Left colon (tissue), 2 donors: ENCODE measurements around the gene TCAP. TPM values are rescaled to one million over a fixed set of nuclear protein-coding genes. Genes with fewer than 3 reads are reported as not detected.
A peak's percentile ranks its signal among the peaks of the same experiment; 100 is the strongest.

Experiments used
- ATAC-seq: fragments of 200-7000 bp; cut with Tn5 transposase; one replicate; pipeline ENCODE4 v1.9.1; 2020; ENCODE audit warnings: mild to moderate bottlenecking, moderate library complexity
- DNase-seq, 2 donors: peaks; one replicate each; pipeline ENCODE4 v3.0.0-alpha.2; 2020
- intact Hi-C, 2 donors: fragments of 100-400 bp; cut with DNase I in 1 of 2; cut with micrococcal nuclease in 1 of 2; formaldehyde crosslinking; loops; one replicate each; pipeline versions ENCODE4 v1.11.2 to v1.14.0; 2022; cut with DNase I, micrococcal nuclease
- total RNA-seq, 2 donors: library from RNA; stranded (reverse); fragmentation: NEBNext Ultra II Directional; extraction: Animal tissue kit (Norgen Biotek cat#: 25700); gene quantifications; one replicate each; pipeline ENCODE4 v1.2.1, GENCODE V29; 2021
- donor health status: DM: no; HTN: no; CAD: no.
- donor health status: DM: yes; HTN: yes; CAD: no.

TCAP gene
- total RNA-seq, 2 donors from 2014 or later, result 0.43 to 0.50 TPM

DNA sequence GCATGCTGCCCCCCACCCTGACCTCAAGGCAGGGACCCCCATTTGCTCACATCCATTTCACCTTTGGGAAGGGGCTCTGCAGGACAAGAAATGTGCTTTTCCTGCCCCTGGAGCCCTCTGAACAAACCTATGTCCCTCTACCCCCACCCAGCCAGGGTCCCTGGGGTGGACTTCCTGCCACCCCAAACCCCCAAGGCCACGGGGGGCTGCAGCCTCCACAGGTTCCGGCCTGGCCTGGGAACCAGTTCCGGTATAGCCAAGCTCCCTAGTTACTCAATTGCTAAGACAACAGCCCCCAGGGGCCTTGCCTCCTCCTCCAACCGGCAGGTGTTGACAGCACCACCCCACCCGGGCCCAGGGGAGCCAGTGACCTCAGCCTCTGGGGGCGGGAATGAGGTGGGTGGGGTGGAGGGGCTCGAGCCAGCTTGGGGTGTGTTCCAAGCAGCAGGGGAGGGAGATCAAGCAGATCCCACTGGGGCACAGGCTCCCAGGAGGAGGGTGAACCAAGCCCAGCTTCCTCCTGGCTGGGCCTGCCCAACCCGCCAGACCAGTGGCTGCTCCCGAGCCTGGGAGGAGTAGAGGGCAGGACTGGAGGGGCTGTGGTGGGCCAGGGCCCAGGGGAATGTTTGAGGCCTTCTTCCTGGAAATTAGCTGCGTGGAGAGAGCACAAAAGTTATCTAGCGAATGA, 9.7 kb downstream of the TCAP start:
- ATAC-seq (peak; percentile 49), DNase-seq (peak; percentile 68 to 81)
- intact Hi-C loops, result no loop called here

DNA sequence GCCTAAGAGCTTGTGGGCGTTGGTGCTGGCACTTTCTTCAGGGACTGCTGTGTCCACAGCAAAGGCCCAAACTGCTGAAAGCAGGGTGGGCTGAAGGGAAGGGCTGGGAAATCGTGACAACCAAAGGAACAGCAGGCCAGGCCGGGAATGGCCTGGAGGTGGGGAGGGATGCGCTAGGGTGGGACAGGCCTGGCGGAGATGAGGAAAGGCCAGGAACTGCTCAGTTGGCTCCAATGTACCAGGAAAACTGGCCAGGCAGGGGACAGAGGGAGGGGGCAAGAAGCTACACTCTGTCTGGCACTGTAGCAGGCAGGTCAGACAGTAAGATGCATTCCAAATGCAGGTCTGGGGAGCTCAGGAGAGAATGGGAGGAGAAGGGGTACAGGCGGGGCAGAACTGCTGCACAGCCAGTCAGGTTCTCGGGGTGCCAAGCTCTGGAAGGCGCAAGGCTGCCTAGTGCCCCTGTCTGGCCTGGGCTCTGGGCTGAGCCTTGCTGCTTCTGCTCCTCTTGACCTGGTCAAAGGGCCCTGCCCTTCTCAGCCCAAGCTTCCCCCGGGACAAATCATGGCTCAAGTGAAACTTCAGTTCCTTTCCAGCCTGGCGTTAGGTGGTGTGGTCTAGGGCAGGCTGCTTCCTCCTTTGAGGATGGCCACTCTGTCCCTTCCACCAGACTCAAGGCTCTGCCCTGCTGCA, 10.4 kb downstream of the TCAP start:
- DNase-seq (no peak), ATAC-seq (no peak)
- intact Hi-C loops, result no loop called here

DNA sequence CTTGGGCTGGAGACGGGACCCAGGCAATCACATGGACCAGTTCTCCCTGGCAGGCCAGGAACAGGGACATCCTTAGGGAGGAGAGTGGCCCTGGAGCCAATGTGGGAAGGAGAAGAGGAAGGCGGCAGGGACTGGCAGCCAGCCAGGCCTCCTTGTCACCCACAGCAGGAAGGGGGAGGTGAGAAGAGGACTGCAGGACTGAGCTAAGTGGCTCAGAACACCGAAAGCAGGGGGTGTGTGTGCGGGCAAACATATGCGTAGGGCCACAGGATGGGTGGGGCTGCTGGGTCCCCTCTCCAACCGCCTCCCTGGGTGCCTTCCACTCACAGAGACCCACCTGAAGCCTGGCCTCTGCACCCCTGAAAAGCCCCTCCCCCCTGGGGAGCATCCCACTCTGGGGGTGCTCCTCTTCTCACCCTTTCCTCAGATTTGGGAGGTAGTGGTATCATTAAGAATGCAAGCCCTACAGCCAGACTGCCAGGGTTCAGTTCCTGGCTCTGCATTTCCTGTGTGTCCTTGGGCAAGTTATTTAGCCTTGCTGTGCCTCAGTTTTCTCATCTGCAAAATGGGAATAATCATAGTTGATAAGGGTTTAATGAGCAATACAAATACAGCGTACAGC, 11.2 kb downstream of the TCAP start:
- intact Hi-C loops, result no loop called here
- ATAC-seq (peak; percentile 51), DNase-seq (peak; percentile 83 to 86)

DNA sequence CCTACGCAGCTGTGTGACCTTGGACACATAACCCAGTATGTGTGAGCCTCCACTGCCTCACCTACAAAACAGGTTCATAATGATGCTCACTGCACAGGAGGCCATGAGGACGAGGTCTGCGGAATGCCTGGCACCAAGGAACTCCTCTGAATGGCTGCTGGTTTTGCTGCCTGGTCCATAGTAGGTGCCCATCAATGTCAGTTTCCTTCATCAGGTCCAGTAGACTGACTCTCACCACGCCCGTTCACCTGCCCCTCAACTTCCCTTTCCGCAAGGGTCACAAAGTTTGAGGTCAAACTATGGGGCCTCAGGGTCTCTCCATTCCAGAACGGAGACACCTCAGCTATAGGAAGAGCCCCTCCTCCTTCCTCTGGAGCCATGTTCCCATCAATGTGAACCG, 11.9 kb downstream of the TCAP start:
- DNase-seq, result no peak
- no peak for ATAC-seq
- intact Hi-C loops, result no loop called here

DNA sequence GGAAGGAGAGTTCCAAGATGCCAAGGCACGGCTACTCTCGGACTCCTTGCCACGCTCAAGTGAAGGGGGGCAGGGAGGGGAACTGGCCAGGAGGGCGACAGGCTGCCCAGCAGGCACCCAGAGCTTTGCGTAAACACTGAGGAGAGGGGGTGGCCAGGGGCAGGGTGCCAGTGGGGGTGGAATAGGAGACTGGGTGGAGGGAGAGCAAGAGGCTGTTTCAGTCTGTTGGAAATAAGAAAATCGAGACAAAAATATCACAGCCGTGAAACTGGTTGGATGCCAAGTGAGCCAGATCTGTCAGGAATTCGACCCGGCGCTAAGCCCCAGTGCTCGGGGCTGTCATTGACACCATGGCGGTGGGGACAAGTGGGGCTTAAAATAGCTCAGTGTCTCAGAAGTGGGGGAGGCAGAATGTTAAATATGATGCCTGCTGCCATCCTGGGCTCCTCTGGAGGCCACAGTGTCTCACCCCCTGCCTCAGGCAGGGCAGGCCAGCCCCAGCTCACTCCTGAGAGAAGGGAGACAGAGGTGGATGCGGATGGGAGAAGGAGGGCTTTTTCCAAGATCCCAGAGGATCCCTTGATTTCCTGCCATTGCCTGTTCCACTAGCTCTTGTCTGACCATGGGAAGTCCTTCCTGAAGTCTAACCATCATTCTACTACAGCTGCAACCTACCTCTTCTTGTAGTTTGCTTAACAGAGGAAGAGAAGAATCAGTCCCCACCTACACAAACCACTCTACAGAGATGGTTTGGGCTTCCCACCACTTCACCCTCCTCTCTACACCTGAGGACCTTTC, 12.6 kb downstream of the TCAP start:
- intact Hi-C loops, result no loop called here
- DNase-seq (no peak), ATAC-seq (no peak)

DNA sequence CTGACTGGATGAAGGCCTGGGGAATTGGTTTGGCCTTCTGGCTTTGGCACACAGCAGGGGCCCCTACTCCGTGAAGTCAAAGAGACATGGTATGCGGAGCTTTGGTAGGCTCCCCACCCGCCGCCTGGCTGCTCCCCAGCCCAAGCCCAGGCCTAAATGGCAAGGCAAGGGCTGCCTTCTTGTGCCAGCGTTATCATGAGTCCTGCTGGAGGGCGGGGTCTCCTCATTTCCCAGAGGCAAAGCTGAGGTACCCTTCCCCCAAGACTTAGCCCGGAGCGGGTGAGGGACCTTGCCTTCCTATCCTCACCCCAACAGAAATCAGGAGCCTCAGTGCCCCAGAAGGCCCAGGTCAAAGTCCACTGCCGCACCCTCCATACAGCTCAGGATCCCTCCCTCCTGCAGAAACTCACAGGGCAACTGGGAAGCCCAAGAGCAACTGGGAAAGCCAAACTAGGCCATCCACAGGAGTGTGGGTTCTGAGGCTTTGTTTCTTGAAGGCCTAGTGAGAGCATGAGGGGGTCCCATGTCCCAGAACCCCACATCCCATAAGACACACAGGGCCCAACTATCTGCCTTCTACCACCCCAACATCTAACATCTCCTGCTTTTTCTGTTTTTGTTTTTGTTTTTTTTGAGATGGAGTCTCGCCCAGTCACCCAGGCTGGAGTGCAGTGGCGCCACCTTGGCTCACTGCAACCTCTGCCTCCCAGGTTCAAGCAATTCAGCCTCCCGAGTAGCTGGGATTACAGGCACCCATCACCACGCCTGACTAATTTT, 13.4 kb downstream of the TCAP start:
- ATAC-seq (peak; percentile 73), DNase-seq (peak; percentile 91 to 94)
- intact Hi-C loops, result no loop called here

DNA sequence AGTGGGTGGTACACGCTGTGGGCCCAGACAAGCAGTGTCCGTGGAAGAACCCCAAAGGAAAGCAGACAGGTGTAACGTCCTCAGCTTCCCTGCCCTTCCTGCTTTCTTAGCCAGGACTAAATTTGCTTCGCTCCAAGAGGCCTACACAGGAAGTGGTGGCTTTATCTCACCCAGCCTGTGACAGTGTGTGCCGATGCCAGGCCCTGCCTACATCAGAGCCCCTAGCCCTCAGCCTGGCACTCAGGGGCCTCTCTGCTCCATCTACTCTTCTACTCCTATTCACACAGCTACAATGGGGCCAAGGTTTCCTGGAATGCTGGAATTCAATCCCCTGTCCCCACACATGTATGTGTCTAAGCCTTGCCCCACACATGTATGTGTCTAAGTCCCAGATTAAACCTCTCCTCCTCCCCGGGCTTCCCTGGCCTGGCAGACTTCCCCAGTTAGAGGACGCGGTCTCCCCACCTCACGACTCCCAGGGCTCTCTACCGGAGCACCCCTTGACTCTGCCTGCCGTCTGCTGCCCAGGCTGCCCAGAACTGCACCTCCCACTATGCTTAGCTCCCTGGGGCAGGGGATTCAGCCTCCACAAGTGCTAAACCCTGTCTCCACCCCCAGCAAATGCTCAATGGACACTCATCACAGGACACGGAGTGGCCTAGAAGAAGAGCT, 14.5 kb downstream of the TCAP start:
- intact Hi-C loops, result no loop called here
- DNase-seq (no peak), ATAC-seq (peak; percentile 49)

DNA sequence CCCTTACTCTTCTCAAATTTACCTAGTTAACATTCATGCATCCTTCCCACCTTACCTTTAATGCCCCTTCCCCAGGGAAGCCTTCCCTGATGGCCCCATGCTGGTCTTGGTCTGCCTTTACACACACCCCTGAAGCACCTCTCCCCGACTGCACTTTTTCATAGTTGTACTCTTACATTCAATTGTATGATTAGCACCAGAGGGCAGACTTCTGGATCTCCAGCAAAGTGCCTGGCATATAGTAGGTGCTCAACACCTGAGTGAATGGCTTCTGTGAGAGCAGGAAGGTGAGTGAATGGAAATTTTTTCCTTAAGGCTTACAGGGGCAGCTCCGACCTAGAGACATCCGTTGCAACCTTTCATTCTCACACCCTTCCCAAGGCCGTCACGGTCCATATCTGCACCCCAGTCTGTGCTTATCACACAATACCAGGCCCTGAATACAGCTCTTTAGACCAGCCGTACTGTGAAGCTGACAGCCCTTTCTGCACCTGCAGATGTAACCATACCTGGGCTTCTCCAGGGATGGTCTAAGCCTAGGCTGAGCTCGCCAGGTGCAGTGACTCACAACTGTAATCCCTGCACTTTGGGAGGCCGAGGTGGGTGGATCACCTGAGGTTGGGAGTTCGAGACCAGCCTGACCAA, 18.3 kb downstream of the TCAP start:
- intact Hi-C loops, result no loop called here
- no peak for ATAC-seq

DNA sequence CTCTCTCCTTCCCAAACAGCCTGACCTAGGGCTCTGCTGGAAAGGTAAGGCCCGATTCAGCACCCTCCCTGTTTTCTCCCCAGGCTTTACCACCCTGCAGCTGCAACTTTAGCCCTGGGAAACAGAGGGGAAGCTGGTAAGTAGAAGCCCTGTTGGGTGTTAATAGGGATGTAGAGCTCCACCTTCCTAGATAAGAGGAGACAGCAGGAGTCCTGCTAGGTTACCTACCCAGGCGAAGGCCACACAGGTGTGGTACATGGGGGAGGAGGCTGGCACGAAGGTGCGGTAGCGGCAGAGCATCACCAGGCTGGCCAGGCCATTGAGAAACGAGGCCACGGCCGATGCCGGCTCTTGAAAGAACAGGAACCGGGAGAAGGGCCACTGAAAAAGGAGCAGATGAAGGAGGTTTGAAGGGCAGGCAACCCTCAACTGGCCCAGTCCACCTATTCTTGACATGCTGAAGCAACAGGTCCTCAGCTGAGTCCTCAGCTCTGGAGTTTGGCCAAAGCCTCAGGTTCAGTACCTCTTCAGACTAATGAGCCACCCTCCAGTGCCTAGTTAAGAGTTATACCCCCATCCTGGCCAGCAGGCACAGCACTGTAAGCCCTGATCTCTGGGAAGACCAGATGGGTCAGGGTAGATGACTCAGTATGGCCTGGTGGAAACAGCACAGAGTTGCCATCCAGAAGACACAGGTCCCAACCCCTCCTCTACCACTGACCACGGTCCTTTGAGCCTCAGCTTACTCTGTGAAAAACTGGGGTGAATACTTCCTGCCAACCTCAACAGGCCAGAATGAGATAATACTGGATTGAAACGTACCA, 19.4 kb downstream of the TCAP start:
- no peak for ATAC-seq

More for the DNA sequence above, 18.3 kb downstream of the TCAP start:
- no peak for DNase-seq

DNA sequence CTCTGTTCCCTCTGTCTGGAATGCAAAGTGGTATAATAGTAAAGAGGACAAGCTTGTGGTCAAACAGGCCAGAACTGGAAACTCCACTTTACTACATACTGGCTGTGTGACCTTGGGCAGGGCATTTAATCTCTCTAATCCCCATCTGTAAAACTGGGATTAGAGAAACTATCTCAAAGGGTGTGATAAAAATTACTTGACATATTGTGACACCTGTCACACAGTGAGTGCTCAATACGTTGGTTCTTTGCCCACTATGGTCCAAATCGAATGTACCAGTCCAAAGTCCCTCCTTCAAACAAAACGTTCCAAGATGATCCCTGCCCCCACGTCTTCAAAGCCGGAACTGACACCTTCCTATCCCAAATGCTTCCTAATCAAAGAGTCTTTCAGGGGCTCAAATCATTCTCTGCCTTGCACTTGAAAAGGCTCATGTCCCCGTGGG, 22.0 kb downstream of the TCAP start:
- intact Hi-C loops, result no loop called here
- peak; percentile 41 for ATAC-seq
- no peak for DNase-seq

More for the DNA sequence above, 19.4 kb downstream of the TCAP start:
- DNase-seq, result no peak
- intact Hi-C loops, result no loop called here

DNA sequence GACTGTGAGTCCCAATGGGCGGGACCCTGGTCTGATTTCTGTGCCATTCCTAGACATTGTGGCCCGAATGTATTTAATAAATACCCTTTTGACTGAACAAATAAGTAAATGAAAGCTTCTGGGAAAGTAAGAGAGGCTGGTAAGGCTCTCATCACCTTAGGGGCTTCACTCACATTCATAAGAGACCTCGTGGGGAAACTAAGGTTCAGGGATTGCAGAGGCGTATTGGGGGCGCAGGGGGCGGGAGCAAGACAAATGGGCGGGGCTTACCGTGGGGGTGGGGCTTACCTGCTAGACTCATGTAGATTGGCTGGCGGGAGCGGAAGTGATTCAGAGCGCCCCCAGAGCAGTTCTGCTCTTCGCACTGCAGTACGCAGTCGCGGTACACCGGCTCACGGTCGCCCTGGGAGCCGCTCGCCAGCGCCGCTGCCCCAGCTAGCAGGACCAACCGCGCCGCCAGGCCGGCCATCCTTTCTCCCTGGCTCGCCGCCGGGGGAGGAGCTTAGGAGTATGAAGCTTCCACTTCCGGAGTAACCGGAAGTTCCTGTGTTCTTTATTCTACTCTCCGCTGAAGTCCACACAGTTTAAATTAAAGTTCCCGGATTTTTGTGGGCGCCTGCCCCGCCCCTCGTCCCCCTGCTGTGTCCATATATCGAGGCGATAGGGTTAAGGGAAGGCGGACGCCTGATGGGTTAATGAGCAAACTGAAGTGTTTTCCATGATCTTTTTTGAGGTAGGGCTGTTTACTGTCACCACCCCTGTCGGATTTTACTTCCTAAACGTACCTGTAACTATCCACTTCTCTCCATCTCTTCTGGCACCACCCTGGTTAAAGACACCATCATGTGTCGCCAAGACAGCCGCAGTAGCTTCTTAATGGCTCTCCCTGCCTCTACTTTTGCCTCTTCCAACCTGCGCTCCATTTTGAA, 22.7 kb downstream of the TCAP start, which contains the start of gene PGAP3:
TSS of gene PGAP3 (minus strand) at position 512 of the 929 bp plus-strand sequence. CDS start at position 469, 43 bp downstream.
- ATAC-seq (peak; percentile 90), DNase-seq (peak; percentile 87 to 94)
- intact Hi-C loops, result no loop called here

DNA sequence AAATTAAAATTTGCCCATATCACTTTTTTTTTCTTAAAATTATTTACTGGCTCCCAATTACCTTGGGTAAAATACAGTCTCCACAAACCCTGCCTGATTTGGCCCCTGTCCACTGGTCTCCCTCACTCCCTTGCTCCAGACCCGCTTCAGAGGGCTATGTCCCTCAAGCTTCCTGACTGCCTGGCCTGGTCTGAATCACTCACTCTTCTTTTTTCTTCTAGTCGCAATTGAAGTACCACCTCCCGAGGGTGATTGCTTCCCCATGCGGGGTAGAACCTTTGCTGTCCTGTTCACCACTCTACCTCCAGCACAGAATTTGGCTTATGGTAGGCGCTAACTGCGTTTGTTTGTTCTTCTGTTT, 23.3 kb downstream of the TCAP start:
- intact Hi-C loops, result no loop called here
- peak; percentile 32 for ATAC-seq
- no peak for DNase-seq

DNA sequence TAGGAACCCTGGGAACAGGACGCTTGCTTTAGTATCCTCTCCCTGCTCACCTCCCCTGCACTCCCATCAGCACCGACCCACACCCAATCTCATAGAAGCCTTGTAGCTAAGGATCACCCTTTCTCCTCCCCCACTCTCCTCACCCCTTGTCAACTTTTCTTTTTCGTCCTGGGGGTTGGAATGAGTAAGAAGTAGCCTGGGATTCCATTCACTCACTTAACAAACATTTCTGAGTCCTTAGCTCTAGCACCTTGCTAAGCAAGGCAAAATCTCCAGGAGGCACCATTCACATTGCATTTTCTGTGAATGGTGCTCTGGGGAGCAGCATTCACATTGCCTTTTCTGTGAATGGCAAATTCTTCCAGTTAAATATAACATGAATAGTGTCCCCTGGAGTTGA, 23.8 kb downstream of the TCAP start:
- DNase-seq (no peak), ATAC-seq (no peak)
- intact Hi-C loops, result no loop called here

DNA sequence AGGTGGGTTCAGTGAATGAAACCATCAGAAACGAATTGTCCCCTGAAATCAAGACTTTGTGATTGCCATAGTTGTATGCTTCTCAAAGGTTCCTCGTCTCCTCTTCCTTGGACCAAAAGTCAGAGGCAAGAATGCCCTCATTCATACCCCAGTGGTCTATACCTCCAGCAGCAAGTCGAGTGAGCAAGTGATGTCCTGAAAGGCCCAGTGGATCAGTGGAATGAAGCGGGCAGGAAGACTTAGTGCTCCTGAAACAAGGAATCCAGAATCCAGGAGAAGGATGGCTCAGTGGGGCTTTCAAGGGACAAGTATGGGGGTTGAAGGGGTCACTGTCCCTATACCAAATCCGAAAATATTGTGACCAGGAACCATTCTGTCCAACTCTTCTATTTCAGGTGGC, 29.4 kb downstream of the TCAP start:
- intact Hi-C loops, result no loop called here
- no peak for ATAC-seq
- no peak for DNase-seq

DNA sequence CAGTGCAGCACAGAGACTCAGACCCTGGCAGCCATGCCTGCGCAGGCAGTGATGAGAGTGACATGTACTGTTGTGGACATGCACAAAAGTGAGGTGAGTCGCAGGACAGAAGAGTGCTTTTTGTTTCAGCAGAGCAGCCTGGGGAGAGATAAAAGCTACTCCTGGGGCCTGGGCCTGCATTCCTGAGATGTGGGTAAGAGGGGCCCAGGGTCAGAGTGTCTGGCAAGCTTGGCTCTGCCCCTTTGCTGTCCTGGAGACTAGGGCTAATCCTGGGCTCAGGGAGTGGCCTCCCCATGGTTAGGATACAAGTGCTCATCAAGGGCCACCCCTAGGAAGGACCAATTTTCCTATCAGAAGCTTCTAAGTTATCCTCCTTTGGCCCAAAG, 29.9 kb downstream of the TCAP start:
- intact Hi-C loops, result no loop called here
- ATAC-seq (no peak), DNase-seq (no peak)

DNA sequence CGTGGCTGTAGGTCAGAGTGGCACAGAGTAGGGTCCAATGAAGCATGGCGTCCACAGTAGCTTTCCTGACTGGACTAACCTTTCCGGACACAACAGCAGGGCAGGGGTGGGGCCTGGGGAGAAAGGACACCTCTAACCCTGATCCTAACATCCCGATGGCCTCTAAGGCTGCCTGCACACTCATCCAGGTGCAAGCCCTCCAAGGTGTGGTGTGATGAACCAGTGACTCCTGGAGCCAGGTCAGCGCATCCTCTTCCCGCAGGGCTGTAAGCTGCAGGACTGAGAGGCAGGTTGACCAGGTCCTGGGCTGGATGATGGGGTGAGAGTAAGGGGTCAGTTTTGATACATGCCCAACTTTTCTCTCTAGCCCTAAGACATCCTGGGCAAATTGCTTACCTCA, 31.6 kb downstream of the TCAP start:
- intact Hi-C loops, result no loop called here
- ATAC-seq (no peak), DNase-seq (no peak)
